ENCODE data around the gene OR52B4.
A peak's percentile ranks its signal among the peaks of the same experiment; 100 is the strongest.

- TF ChIP-seq EP300 (IDR thresholded peaks at IDR 0.05), result peak in 1 of 2 donors; percentile 68
- no peak for TF ChIP-seq CTCF (IDR thresholded peaks at IDR 0.05)
These were observed 25.1 kb upstream of the OR52B4 start, which contains the start of gene TRIM21 for GRCh38 chr11:4393209-4393857.

All from tibial nerve (tissue), 4 donors.